Suprapubic skin (tissue), 4 donors: ENCODE data around the gene IQCH. TPM values are rescaled to one million over a fixed set of nuclear protein-coding genes. Genes with fewer than 3 reads are reported as not detected.

ENCODE experiments used
- DNase-seq, 2 donors: peaks; one replicate each; pipeline ENCODE4 v3.0.0-alpha.2; 2019; ENCODE audit warnings: low spot score in 2 of 2
- H3K27ac ChIP-seq: fragments of 200-600 bp; sonication (generic); one replicate; pipeline ENCODE4 v1.5.1; 2019
- H3K27me3 ChIP-seq: fragments of 200-600 bp; sonication (generic); one replicate; pipeline ENCODE4 v1.5.1; 2019
- H3K36me3 ChIP-seq: fragments of 200-600 bp; sonication (generic); one replicate; pipeline ENCODE4 v1.5.1; 2019
- H3K4me1 ChIP-seq: fragments of 200-600 bp; sonication (generic); one replicate; pipeline ENCODE4 v1.5.1; 2019
- H3K4me3 ChIP-seq: fragments of 200-600 bp; sonication (generic); one replicate; pipeline ENCODE4 v1.5.1; 2019; ENCODE audit warnings: mild to moderate bottlenecking
- H3K9me3 ChIP-seq: fragments of 200-600 bp; sonication (generic); one replicate; pipeline ENCODE4 v1.5.1; 2019
- EP300 ChIP-seq: sonication (generic); formaldehyde crosslinking; IDR thresholded peaks from one replicate; pipeline ENCODE4 v1.6.1; 2017; ENCODE audit warnings: antibody characterized with exemption
- POLR2A ChIP-seq, 2 donors: fragments of 450-650 bp; IDR thresholded peaks; one replicate each; pipeline ENCODE4 v1.6.1; 2017; ENCODE audit warnings: antibody characterized with exemption in 2 of 2, mild to moderate bottlenecking in 2 of 2, moderate library complexity in 2 of 2
- POLR2AphosphoS5 ChIP-seq, 3 donors: sonication (generic); formaldehyde crosslinking; IDR thresholded peaks; one replicate each; pipeline ENCODE4 v1.6.1; 2017; ENCODE audit warnings: antibody characterized with exemption in 3 of 3
- WGBS: methylation state at CpG from one replicate; pipeline ENCODE4 v1.1.5; 2018; 5-methylcytosine and 5-hydroxymethylcytosine counted together
- total RNA-seq, 4 donors: library from RNA; depleted of rRNA; stranded (reverse); fragments of >200 nt; gene quantifications; one replicate each; pipeline ENCODE4 v1.1.0, GENCODE V29; 2016
- TF ChIP-seq, protein P1 (sequence below), 2 donors: fragments of 200-600 bp in 1 of 2; fragments of 450-650 bp in 1 of 2; sonication (generic) in 1 of 2; IDR thresholded peaks; one replicate each; pipeline ENCODE4 v1.5.1; 2016 to 2019; ENCODE audit warnings: antibody characterized with exemption in 2 of 2, mild to moderate bottlenecking in 1 of 2, moderate library complexity in 1 of 2

Gene IQCH
- total RNA-seq, 4 donors from 2014 or later, result 1.4 to 3.1 (median 2.2) TPM

DNA sequence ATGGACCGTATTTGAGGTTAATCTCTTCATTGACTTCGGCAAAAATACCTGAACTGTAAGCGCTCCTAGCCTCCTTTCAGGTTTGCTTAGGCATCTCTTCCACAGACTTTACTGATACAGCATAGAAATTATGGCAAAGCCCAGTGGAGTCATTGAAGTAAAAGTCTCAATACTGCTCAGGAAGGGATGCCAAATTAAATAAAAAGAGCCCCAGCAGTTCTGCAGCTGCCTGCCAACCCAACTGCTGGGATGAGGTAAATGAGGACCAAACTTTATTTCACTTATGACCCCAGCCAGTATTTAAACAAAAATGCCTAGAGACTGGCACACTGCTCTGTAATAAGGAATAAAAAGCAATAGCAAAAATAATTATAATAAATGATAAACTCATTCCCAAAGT lies 65.4 kb downstream of the IQCH start:
- TF ChIP-seq EP300, result no peak
- no peak for TF ChIP-seq POLR2A (IDR thresholded peaks at IDR 0.05)
- TF ChIP-seq POLR2AphosphoS5 (IDR thresholded peaks at IDR 0.05), result no peak
- TF ChIP-seq, protein P1, sequence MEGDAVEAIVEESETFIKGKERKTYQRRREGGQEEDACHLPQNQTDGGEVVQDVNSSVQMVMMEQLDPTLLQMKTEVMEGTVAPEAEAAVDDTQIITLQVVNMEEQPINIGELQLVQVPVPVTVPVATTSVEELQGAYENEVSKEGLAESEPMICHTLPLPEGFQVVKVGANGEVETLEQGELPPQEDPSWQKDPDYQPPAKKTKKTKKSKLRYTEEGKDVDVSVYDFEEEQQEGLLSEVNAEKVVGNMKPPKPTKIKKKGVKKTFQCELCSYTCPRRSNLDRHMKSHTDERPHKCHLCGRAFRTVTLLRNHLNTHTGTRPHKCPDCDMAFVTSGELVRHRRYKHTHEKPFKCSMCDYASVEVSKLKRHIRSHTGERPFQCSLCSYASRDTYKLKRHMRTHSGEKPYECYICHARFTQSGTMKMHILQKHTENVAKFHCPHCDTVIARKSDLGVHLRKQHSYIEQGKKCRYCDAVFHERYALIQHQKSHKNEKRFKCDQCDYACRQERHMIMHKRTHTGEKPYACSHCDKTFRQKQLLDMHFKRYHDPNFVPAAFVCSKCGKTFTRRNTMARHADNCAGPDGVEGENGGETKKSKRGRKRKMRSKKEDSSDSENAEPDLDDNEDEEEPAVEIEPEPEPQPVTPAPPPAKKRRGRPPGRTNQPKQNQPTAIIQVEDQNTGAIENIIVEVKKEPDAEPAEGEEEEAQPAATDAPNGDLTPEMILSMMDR (IDR thresholded peaks at IDR 0.05), result no peak
- Histone ChIP-seq H3K4me3 (no peak overlapping the region), H3K27me3 (no peaks in the 10 kb centered on the region), H3K27ac (no peak overlapping the region), H3K9me3 (no peaks in the 10 kb centered on the region), H3K4me1 (no peaks in the 10 kb centered on the region), H3K36me3 (no peaks in the 10 kb centered on the region)
- 92% methylated on average over 3 of the region's 3 CpGs for WGBS
- DNase-seq, result no peak

DNA sequence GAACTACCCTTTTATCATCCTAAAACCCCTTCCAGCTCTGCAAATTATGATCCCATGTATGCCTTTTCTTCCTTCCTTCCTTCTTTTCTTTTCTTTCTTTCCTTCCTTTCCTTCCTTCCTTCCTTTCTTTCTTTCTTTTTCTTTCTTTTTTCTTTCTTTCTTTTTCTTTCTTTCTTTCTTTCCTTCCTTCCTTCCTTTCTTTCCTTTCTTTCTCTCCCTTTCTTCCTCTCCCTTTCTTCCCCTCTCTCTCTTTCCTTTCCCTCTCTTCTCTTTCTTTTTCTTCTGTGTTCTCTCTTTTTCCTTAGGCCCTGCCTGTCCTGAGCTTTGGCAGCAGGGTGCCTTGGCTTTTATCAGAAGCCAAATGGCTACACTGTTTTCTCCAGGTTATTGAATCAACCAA lies 66.8 kb downstream of the IQCH start:
- TF ChIP-seq POLR2A (IDR thresholded peaks at IDR 0.05) (no peak), POLR2AphosphoS5 (IDR thresholded peaks at IDR 0.05) (no peak), EP300 (no peak)
- TF ChIP-seq, protein P1 (IDR thresholded peaks at IDR 0.05), result no peak
- Histone ChIP-seq H3K36me3 (no peaks in the 10 kb centered on the region), H3K9me3 (no peaks in the 10 kb centered on the region), H3K27me3 (no peaks in the 10 kb centered on the region), H3K4me3 (no peak overlapping the region), H3K4me1 (no peaks in the 10 kb centered on the region), H3K27ac (no peak overlapping the region)
- DNase-seq, result no peak

DNA sequence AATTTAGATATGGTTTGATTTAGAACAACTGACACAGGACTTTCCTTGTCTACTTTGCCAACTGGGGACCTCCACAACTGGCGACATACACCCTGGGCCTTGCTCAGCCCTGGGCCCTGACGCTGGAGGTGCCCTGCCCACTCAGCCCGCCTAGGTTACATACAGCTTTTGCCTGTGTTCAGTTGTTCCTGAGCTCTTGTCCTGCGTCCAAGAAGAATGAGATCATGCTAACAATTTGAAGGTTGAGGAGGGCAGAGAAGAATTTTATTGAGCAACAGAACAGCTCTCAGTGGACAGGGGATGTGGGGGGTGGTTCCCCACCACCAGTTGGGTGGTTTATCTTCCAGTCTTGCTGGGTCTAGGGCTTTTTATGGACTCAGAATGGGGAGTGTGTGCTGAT lies 67.9 kb downstream of the IQCH start:
- no peaks in the 10 kb centered on the region for H3K4me1 ChIP-seq
- H3K27me3 ChIP-seq, result no peaks in the 10 kb centered on the region
- H3K36me3 ChIP-seq, result no peaks in the 10 kb centered on the region
- H3K9me3 ChIP-seq, result no peaks in the 10 kb centered on the region
- no peak for DNase-seq
- TF ChIP-seq POLR2A (IDR thresholded peaks at IDR 0.05), result no peak
- no peak for TF ChIP-seq POLR2AphosphoS5 (IDR thresholded peaks at IDR 0.05)
- TF ChIP-seq, protein P1 (IDR thresholded peaks at IDR 0.05), result no peak
- H3K4me3 ChIP-seq, result no peak overlapping the region
- H3K27ac ChIP-seq, result no peak overlapping the region
- WGBS, result 82% methylated on average over 4 of the region's 4 CpGs

DNA sequence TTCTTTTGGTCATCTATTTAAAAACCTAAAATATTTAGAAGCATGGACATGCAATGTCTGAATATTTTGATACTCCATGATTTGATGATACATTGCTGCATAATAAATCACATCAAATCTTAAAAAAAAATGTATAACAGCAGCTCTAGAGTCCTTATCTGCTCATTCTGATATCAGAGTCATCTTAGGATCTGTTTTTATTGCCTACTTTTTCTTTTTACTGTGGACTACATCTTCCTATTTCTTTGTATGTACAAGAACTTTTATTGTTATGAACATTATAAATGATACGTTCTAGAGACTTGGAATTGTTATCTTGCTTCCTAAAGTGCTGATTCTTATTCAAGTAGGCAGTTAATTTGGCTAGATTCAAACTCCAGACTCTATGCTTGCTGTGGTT lies 72.7 kb downstream of the IQCH start:
- Histone ChIP-seq H3K4me1 (no peaks in the 10 kb centered on the region), H3K27me3 (no peaks in the 10 kb centered on the region), H3K27ac (no peak overlapping the region), H3K9me3 (no peaks in the 10 kb centered on the region), H3K36me3 (no peaks in the 10 kb centered on the region), H3K4me3 (no peak overlapping the region)
- WGBS, result 95% methylated on average over 1 of the region's 1 CpG
- no peak for DNase-seq
- TF ChIP-seq POLR2A (IDR thresholded peaks at IDR 0.05) (no peak), POLR2AphosphoS5 (IDR thresholded peaks at IDR 0.05) (no peak), EP300 (no peak)
- TF ChIP-seq, protein P1 (IDR thresholded peaks at IDR 0.05), result no peak

DNA sequence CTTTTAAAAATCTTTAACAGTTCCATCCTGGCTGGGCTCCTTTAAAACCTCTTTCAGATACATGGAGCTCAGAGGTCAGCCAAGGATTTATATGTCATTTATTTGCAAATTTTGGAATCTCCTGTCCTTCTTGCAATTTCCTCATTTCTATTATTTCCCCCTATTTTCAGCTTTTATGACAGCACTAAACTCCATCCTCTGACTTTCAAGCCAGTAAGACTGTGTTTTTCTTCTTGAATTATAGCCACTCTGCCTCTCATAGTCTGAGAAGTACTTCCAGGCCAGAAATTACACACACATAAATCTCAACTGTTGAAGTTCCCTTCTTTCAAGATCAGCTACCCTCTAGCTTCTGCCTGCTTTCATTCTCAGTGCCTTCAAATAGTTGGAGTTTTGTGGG lies 73.2 kb downstream of the IQCH start:
- DNase-seq, result no peak
- no peaks in the 10 kb centered on the region for H3K27me3 ChIP-seq

More for the DNA sequence above, 73.2 kb downstream of the IQCH start:
- no peaks in the 10 kb centered on the region for H3K9me3 ChIP-seq
- TF ChIP-seq, protein P1 (IDR thresholded peaks at IDR 0.05), result no peak
- no peak for TF ChIP-seq POLR2A (IDR thresholded peaks at IDR 0.05)
- no peak for TF ChIP-seq POLR2AphosphoS5 (IDR thresholded peaks at IDR 0.05)
- TF ChIP-seq EP300, result no peak
- H3K27ac ChIP-seq, result no peak overlapping the region
- H3K36me3 ChIP-seq, result no peaks in the 10 kb centered on the region
- no peak overlapping the region for H3K4me3 ChIP-seq
- H3K4me1 ChIP-seq, result no peaks in the 10 kb centered on the region
